Putamen (tissue), 1 donor: ENCODE measurements around the gene IGFBP6.
A peak's percentile ranks its signal among the peaks of the same experiment; 100 is the strongest.
"Not testable (repeated sequence)": the region's sequence is repeated elsewhere in the genome, so short reads cannot be mapped to it uniquely, and the experiment has no call there.

Experiments used
- DNase-seq: peaks from one replicate; pipeline ENCODE4 v3.0.0-alpha.2; 2016; ENCODE audit warnings: low spot score

Gene IGFBP6

DNA sequence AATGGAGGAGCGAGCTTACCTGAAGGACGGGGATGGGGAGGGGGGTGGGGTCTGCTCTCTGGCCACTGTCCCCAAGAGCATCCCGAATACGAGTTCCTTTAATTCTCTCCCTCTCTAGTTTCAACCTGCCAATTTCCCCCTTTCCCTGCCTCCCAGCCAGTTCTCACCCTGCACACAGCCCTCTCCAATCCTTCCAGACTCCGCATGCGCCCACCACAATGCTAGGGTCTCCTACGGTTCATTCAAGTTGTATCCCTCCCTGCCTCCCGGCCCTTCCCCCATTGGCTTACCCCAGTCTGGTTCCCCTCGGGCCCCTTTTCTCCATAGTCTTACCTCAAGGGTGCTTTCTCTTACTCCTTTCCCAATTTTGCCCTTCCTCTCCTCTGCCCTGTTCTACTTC lies 708 bp upstream of the IGFBP6 start:
- DNase-seq, result no peak

GRCh38 chr12:53097207-53097563 lies 282 bp upstream of the IGFBP6 start:
- no peak for DNase-seq

- DNase-seq, result peak; percentile 75
These were observed 1.0 kb downstream of the IGFBP6 start for GRCh38 chr12:53098354-53098981.

DNA sequence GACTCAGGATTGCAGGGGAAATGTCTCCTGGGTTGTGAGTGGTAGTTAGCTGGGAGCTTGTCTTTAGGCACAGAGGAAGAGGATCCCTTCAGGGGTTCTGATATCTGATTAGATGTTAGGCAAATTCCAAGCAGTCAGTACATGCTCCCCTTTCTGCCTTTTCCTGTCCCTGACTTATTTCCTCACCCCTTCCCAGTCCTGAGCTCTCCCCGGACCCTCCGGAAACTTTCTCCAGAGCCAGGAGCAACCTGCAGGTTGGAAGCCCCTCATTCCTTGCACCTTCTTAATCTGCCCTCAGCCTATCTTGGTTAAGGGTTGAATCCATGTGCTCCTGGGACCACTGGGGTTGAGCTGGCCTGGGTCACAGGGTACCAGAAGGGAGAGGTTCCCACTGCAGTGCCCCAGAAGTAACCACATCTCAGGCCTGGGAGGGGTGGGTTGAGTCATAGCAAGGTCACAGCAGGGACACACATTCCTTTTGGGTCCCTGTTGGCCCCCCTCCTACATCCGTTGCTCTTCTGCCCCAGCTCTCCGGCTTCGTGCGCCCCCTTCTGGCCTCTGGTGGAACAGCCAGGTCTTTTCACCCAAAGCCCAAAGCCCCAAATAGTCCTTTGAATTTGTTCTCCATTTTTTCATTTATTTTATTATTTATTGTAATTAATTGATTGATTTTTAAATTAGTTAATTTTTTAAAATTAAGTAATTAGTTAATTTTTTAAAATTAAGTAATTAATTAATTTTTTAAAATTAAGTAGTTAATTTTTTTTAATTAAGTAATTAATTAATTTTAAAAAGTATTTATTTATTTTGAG lies 1.8 kb downstream of the IGFBP6 start:
- DNase-seq, result peak; percentile 67

DNA sequence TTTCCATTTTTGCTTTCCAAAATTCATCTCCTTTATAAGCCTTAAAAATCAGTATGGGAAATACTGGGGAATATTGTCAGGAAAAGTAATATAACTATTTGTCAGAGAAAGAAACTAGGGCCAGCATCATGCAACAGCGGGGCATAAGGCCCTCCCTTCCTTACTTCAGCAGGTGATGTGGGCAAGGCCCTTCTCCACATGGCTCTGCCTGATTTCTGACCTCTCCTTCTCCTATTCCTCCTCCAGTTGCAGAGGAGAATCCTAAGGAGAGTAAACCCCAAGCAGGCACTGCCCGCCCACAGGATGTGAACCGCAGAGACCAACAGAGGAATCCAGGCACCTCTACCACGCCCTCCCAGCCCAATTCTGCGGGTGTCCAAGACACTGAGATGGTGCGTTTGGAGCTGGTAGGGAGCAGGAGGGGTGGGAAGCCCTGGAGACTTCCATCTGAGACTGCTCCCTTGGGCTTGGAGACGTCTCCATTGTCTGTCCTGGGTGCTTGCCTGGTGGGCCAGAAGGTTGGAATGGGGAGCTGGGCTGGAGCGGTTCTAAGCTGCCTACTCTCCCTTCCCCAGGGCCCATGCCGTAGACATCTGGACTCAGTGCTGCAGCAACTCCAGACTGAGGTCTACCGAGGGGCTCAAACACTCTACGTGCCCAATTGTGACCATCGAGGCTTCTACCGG lies 3.1 kb downstream of the IGFBP6 start:
- no peak for DNase-seq

GRCh38 chr12:53101266-53101665 lies 3.8 kb downstream of the IGFBP6 start:
- no peak for DNase-seq

DNA sequence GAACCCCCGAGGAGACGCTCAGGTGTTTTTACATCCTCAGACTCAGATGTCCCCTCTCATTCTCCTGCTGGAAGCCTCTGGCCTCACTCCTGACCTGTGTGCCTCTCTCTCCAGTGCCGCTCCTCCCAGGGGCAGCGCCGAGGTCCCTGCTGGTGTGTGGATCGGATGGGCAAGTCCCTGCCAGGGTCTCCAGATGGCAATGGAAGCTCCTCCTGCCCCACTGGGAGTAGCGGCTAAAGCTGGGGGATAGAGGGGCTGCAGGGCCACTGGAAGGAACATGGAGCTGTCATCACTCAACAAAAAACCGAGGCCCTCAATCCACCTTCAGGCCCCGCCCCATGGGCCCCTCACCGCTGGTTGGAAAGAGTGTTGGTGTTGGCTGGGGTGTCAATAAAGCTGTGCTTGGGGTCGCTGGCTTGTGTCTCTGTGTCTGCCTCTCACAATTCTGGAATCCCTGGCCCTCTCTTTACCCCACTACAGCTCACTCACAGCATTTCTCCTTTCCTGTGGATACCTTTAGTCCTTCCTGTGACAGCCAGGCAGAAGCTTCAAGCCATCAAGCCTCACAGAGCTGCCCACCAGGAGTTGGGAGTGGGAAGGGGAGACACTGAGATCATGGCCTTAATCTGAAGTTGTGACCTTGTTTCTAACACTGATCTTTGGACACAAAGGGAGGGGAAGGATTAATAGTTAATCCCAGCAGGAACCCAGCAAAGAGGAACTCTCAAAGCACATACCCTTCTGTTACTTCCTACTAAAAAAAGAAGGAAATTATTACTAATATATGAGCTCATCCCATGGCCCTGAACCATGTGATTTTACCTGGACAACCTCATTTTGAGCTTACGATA lies 4.7 kb downstream of the IGFBP6 start:
- no peak for DNase-seq

DNA sequence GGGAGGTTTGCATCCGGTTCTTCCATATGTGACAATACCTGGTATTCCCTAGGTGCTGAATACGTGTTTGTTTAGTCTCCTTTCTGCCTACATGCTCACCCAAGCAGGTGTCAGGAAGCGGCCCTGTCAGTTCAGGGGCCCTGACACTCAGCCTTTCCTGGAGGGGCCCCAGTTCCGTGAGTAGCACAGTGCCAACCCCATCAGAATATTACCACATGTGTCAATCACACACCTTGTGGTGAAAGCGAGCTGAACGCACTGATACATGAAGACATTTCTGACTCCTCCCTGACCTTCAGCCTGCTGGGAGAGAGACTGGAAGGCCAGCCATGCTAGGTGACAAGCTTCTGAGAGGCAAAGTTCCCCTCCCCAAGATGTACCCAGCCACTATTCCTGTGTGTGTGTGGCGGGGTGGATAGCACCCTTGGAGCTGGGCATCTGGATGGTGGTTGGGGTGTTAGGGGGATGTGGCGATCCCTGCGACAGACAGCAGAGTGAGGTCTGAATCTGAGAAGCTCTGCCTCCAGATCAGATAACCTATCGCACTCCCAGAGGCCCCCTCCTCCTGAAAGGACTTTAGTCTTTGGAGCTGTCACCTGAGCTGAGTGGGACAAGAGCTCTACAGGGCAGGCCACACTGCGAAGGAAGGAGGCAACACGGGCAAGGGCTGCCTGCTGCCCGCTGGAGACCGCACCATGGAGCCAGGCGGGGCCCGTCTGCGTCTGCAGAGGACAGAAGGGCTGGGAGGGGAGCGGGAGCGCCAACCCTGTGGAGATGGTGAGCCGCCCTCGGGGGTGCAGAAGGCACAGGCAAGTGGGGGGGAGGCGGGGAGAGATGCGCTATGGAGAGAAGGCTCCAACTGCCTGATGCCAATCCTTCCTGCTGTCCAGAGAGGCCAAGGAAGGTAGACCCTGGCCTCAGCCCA lies 5.7 kb downstream of the IGFBP6 start, which contains the start of gene SOAT2:
Gene SOAT2, plus strand, starts transcription at position 604 of the 925 bp plus-strand sequence. Its CDS starts 92 bp downstream, at position 696.
- DNase-seq, result no peak

DNA sequence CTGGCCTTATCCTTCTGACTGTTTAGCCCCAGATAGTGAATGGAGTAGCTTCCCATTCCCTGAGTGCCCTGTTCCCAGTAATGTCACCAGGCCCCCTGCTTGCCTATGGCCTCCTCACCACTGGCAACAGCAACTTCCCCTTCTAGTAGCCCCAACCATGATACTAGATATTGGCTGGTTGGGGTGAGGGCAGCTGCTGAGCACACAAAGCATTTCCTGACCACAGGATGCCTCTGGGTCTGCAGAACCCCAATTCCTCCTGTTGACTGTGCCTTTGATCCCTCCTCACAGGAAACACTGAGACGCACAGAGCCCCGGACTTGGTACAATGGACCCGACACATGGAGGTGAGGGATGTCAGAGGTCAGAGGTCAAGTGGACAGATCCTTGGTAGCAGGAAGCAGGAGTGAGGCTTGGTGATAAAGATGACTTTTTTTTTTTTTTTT lies 6.4 kb downstream of the IGFBP6 start:
- no peak for DNase-seq

- no peak for DNase-seq
These were observed 7.8 kb downstream of the IGFBP6 start for GRCh38 chr12:53105256-53105655.

GRCh38 chr12:53105712-53106439 lies 8.4 kb downstream of the IGFBP6 start:
- DNase-seq, result no peak

GRCh38 chr12:53107122-53107521 lies 9.7 kb downstream of the IGFBP6 start:
- no peak for DNase-seq

GRCh38 chr12:53112431-53112830 lies 15.0 kb downstream of the IGFBP6 start:
- not testable (repeated sequence) for DNase-seq

- no peak for DNase-seq
These were observed 15.8 kb downstream of the IGFBP6 start for GRCh38 chr12:53113136-53113705.

- no peak for DNase-seq
These were observed 16.5 kb downstream of the IGFBP6 start for GRCh38 chr12:53113951-53114350.

DNA sequence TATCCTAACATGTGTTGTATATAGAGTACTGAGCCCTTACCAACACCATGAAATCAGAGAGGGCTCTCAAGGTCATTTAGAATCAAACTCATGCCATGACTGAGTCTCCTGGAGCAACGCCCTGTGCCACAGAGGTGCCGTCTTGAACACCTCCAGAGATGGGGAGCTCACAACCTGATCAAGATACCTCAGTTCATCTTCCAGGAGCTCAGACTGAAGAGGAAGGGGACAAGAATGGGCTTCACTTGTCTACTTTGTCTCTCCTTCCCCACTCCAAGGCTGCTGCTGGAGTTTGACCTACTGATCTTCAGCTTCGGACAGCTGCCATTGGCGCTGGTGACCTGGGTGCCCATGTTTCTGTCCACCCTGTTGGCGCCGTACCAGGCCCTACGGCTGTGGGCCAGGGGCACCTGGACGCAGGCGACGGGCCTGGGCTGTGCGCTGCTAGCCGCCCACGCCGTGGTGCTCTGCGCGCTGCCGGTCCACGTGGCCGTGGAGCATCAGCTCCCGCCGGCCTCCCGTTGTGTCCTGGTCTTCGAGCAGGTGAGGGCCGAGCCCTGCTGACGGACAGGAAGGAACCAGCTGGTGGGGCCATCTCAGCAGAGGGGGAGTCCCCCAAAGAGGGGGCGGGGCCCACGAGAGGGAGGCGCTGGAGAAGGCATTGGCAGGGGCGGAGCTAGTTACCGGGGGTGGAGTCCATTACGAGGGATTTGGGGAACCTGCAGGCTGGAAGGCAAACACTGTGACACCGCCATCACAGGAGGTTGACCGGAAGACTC lies 17.8 kb downstream of the IGFBP6 start:
- no peak for DNase-seq

DNA sequence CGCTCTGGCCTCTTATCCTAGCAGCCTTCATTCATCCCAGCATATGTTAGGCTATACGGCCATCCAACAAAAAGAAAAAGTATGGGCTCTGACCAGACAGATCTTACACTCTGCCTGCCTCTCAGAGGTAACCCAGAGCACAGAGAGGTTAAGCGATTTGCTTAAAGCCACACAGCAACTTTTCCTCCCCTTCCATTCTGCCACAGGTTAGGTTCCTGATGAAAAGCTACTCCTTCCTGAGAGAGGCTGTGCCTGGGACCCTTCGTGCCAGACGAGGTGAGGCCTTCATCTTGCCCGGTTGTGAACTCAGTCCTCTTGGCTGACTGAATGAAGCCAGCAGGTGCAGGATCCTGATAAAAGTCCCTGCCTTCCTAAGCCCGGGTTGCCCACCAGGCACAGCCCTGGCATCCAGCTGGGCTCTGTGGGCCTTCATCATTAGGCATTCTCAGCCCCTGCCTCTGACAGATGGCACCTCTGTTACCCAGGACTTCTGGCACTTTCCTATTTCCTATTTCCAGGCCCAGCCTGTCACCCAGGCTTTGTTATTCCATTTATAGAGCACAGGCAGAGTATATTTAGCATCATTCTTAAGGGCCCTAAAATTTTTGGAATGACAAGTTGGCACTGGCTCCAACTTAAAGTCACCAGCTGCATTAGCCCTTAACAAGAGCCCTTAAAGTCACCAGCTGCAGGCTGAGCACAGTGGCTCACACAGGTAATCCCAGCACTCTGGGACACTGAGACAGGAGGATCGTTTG lies 18.6 kb downstream of the IGFBP6 start:
- no peak for DNase-seq

DNA sequence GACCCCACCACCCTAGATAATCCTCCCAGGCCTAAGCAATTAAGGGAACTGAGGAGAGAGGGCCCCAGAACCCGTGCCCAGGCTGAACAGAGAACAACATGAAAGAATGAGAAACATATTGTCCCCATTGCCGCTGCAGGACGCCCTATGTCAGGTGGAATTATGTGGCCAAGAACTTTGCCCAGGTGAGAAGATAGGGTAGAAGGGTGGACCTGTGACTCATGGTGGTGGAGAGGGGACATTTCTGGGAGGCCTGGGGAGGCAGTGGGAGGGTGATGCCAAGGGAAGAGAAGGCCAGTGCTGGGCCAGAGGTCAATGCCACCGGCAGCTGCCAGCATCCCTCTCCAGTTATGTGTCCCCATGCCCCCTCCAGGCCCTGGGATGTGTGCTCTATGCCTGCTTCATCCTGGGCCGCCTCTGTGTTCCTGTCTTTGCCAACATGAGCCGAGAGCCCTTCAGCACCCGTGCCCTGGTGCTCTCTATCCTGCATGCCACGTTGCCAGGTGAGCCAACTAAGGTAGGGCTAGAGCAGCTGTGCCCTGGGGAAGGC lies 21.4 kb downstream of the IGFBP6 start:
- DNase-seq, result no peak
